A549 (cell line): ENCODE data around the gene GABRD. TPM values are rescaled to one million over a fixed set of nuclear protein-coding genes. Genes with fewer than 3 reads are reported as not detected.

Source experiments
- ATAC-seq, 2 experiments: fragments of 200-7000 bp in 1 of 2; fragments of >200 bp in 1 of 2; cut with Nextera tagmentation in 1 of 2; cut with Tn5 transposase in 1 of 2; 3 replicates each; pipeline versions ENCODE4 v1.8.0 to v1.9.1; 2018 to 2020; ENCODE audit warnings: mild to moderate bottlenecking in 1 of 2, moderate library complexity in 1 of 2
- CTCF ChIA-PET: fragments of 300-600 bp; sonication (Branson Sonifier 250); formaldehyde crosslinking; extraction: SDS; loops from one replicate; lab custom pipeline; 2021; ENCODE audit warnings: antibody characterized with exemption, inconsistent platforms; lab: Yijun Ruan, JAX
- POLR2A ChIA-PET: fragments of 350-600 bp; formaldehyde crosslinking; extraction: SDS; loops from one replicate; lab custom pipeline; 2021; ENCODE audit warnings: antibody characterized with exemption, inconsistent platforms; lab: Yijun Ruan, JAX
- DNase-seq, 2 experiments: peaks; one replicate each; pipeline versions ENCODE4 v3.0.0 to v3.0.0-alpha.2; 2011 to 2016; ENCODE audit warnings: low read depth in 1 of 2, low spot score in 1 of 2
- FAIRE-seq: peaks from 2 replicates; lab custom pipeline; 2011; peaks lifted over from hg19 to GRCh38; lab: Jason Lieb, UNC
- H3K27ac ChIP-seq, 2 experiments: fragments of >200 bp; sonication (Bioruptor Twin); formaldehyde crosslinking; 3 replicates each; pipeline ENCODE4 v1.5.1; 2016 to 2017
- H3K4me1 ChIP-seq: fragments of >200 bp; sonication (Bioruptor Twin); formaldehyde crosslinking; 3 replicates; pipeline ENCODE4 v1.6.1; 2016
- H3K4me2 ChIP-seq: fragments of >200 bp; sonication (Bioruptor Twin); formaldehyde crosslinking; 3 replicates; pipeline ENCODE4 v1.6.1; 2016
- H3K4me3 ChIP-seq: fragments of >200 bp; sonication (Bioruptor Twin); formaldehyde crosslinking; 3 replicates; pipeline ENCODE4 v1.5.1; 2016
- H3K9me3 ChIP-seq: fragments of >200 bp; sonication (Bioruptor Twin); formaldehyde crosslinking; 3 replicates; pipeline ENCODE4 v1.6.1; 2016
- CEBPB ChIP-seq, 2 experiments: fragments of >200 bp in 1 of 2; sonication (Bioruptor Twin) in 1 of 2; formaldehyde crosslinking in 1 of 2; IDR thresholded peaks; 2 replicates each; pipeline ENCODE4 v1.6.1; 2012 to 2016
- CHD4 ChIP-seq: fragments of 200-600 bp; sonication (generic); IDR thresholded peaks from 2 replicates; pipeline ENCODE4 v1.6.1; 2016; ENCODE audit warnings: antibody characterized with exemption, mild to moderate bottlenecking, borderline replicate concordance
- ESRRA ChIP-seq: fragments of 150-350 bp; IDR thresholded peaks from 2 replicates; pipeline ENCODE4 v1.6.1; 2014; ENCODE audit warnings: mild to moderate bottlenecking, low read length, borderline replicate concordance
- FOSB ChIP-seq: fragments of 250-450 bp; sonication (Bioruptor Pico); IDR thresholded peaks from 2 replicates; pipeline ENCODE4 v1.5.0; 2020; ENCODE audit warnings: mild to moderate bottlenecking, moderate library complexity
- FOSL2 ChIP-seq, 2 experiments: fragments of 450-650 bp in 1 of 2; fragments of >200 bp in 1 of 2; sonication (Bioruptor Twin) in 1 of 2; formaldehyde crosslinking; IDR thresholded peaks; 2 replicates each; pipeline versions ENCODE4 v1.5.0 to v1.6.1; 2016 to 2020; ENCODE audit warnings: mild to moderate bottlenecking in 1 of 2, moderate library complexity in 1 of 2
- FOXS1 ChIP-seq: fragments of 250-450 bp; sonication (Bioruptor Pico); IDR thresholded peaks from 2 replicates; pipeline ENCODE4 v1.5.0; 2020; ENCODE audit warnings: mild to moderate bottlenecking, moderate library complexity
- HEYL ChIP-seq: fragments of 250-450 bp; sonication (Bioruptor Pico); IDR thresholded peaks from 2 replicates; pipeline ENCODE4 v1.8.0; 2021; ENCODE audit warnings: mild to moderate bottlenecking, moderate library complexity
- HOXA7 ChIP-seq: fragments of 250-450 bp; sonication (Bioruptor Pico); IDR thresholded peaks from 2 replicates; pipeline ENCODE4 v1.5.0; 2020; ENCODE audit warnings: mild to moderate bottlenecking, moderate library complexity
- HOXB5 ChIP-seq: fragments of 250-450 bp; sonication (Bioruptor Pico); IDR thresholded peaks from 2 replicates; pipeline ENCODE4 v1.5.0; 2020; ENCODE audit warnings: mild to moderate bottlenecking, moderate library complexity
- JUN ChIP-seq, 2 experiments: fragments of >200 bp; sonication (Bioruptor Twin); formaldehyde crosslinking; IDR thresholded peaks; 2 replicates in 1 of 2; 3 replicates in 1 of 2; pipeline ENCODE4 v1.6.1; 2016 to 2017
- JUNB ChIP-seq: fragments of >200 bp; sonication (Bioruptor Twin); formaldehyde crosslinking; IDR thresholded peaks from 2 replicates; pipeline ENCODE4 v1.6.1; 2016
- KDM1A ChIP-seq: fragments of 200-600 bp; sonication (generic); IDR thresholded peaks from 2 replicates; pipeline ENCODE4 v1.6.1; 2016; ENCODE audit warnings: low read depth, mild to moderate bottlenecking
- KDM5A ChIP-seq: fragments of 200-600 bp; sonication (generic); IDR thresholded peaks from 2 replicates; pipeline ENCODE4 v1.6.1; 2016; ENCODE audit warnings: antibody characterized with exemption, mild to moderate bottlenecking
- MAFK ChIP-seq: fragments of 450-650 bp; IDR thresholded peaks from 2 replicates; pipeline ENCODE4 v1.6.1; 2014; ENCODE audit not compliant: partially characterized antibody
- MAZ ChIP-seq: fragments of 150-350 bp; IDR thresholded peaks from 2 replicates; pipeline ENCODE4 v1.6.1; 2014; ENCODE audit warnings: antibody characterized with exemption, low read depth, low read length, borderline replicate concordance
- NFE2L2 ChIP-seq: fragments of 150-350 bp; conservative IDR thresholded peaks from 2 replicates; pipeline ENCODE4 v1.6.1; 2014; ENCODE audit warnings: low read length
- NR3C1 ChIP-seq: fragments of >200 bp; sonication (Bioruptor Twin); formaldehyde crosslinking; IDR thresholded peaks from 3 replicates; pipeline ENCODE4 v1.6.1; 2017
- RAD21 ChIP-seq, 2 experiments: fragments of >200 bp in 1 of 2; sonication (Bioruptor Twin) in 1 of 2; formaldehyde crosslinking in 1 of 2; IDR thresholded peaks in 1 of 2; conservative IDR thresholded peaks in 1 of 2; 2 replicates in 1 of 2; 3 replicates in 1 of 2; pipeline ENCODE4 v1.6.1; 2012 to 2018; ENCODE audit warnings: inconsistent platforms in 1 of 2
- RNF2 ChIP-seq: fragments of 200-600 bp; sonication (generic); IDR thresholded peaks from 2 replicates; pipeline ENCODE4 v1.6.1; 2016; ENCODE audit warnings: low read depth, mild to moderate bottlenecking, antibody characterized with exemption, moderate library complexity, borderline replicate concordance
- TFCP2L1 ChIP-seq: fragments of 250-450 bp; sonication (Bioruptor Pico); IDR thresholded peaks from 2 replicates; pipeline ENCODE4 v1.5.0; 2021; ENCODE audit warnings: mild to moderate bottlenecking
- TP53 ChIP-seq: fragments of 250-450 bp; sonication (Bioruptor Pico); IDR thresholded peaks from 2 replicates; pipeline ENCODE4 v1.5.0; 2021; ENCODE audit warnings: mild to moderate bottlenecking, moderate library complexity
- ZC3H11A ChIP-seq: fragments of 450-650 bp; IDR thresholded peaks from 2 replicates; pipeline ENCODE4 v1.6.1; 2014; ENCODE audit warnings: antibody characterized with exemption, mild to moderate bottlenecking
- WGBS: methylation state at CpG from one replicate; pipeline ENCODE4 v1.1.6; 2017; ENCODE audit errors: missing lambda C conversion rate; 5-methylcytosine and 5-hydroxymethylcytosine counted together
- polyA plus RNA-seq, 4 experiments: library from polyadenylated mRNA; depleted of rRNA in 3 of 4; stranded (reverse); fragments of >200 nt; fragmentation: RNase III in 1 of 4; extraction: RNeasy Plus Mini Kit Qiagen cat#74134 plus additional on column Dnase treatment in 1 of 4; gene quantifications; 2 replicates in 3 of 4; 3 replicates in 1 of 4; pipeline ENCODE4 v1.2.3, GENCODE V29; 2011 to 2017
- TF ChIP-seq, protein P1 (sequence below): IDR thresholded peaks from 2 replicates; pipeline ENCODE4 v1.6.1; 2012
- TF ChIP-seq, protein P2 (sequence below): fragments of >200 bp; sonication (Bioruptor Twin); formaldehyde crosslinking; IDR thresholded peaks from 2 replicates; pipeline ENCODE4 v1.6.1; 2016
- TF ChIP-seq, protein P3 (sequence below): IDR thresholded peaks from 2 replicates; pipeline ENCODE4 v1.6.1; 2012; ENCODE audit warnings: low read depth, borderline replicate concordance
- TF ChIP-seq, protein P4 (sequence below): fragments of 250-450 bp; sonication (Bioruptor Pico); IDR thresholded peaks from 2 replicates; pipeline ENCODE4 v1.5.0; 2020; ENCODE audit warnings: low read depth, mild to moderate bottlenecking, moderate library complexity
- TF ChIP-seq, protein P5 (sequence below): fragments of >200 bp; sonication (Bioruptor Twin); formaldehyde crosslinking; IDR thresholded peaks from 3 replicates; pipeline ENCODE4 v1.5.1; 2016

GABRD gene
- polyA plus RNA-seq, 2 of the 4 experiments (the other 2 are of a cell fraction), result 0.12 to 0.52 TPM

DNA sequence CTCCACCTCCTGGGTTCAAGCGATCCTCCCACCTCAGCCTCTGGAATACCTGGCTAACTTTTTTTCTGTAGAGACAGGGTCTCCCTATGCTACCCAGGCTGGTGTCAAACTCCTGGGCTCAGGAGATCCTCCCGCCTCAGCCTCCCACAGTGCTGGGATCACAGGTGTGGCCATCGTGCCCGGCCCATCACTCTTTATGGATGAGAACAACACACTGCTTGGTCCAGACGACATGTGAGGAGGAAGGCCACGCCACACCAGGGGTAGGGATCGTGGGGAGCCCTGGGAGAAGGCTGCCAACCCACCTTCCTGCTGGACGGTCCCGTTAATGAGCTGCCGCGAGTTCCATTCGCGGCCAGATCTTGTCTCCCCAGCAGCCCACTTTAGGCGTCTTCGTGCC lies 5.0 kb upstream of the GABRD start:
- POLR2A ChIA-PET, result no interaction called here
- FAIRE-seq, result no peak
- no peak for ATAC-seq
- no peak for DNase-seq
- Histone ChIP-seq H3K9me3 (no peaks in the 10 kb centered on the region), H3K27ac (no peak overlapping the region), H3K4me3 (no peak overlapping the region), H3K4me1 (0 out of 3 replicates have a peak, but pooled peaks cover 6% of the 10 kb centered on the region), H3K4me2 (no peak overlapping the region)
- WGBS, result 87% methylated on average over 11 of the region's 15 CpGs
- CTCF ChIA-PET, result interaction anchor here (1.3 kb wide), 1 partner anchor 54 kb away, joined by 5 read pairs; no protein-coding TSS in a partner anchor
- no peak for TF ChIP-seq CHD4
- no peak for TF ChIP-seq ESRRA
- no peak for TF ChIP-seq CEBPB (IDR thresholded peaks at IDR 0.05)
- TF ChIP-seq NR3C1, result no peak
- TF ChIP-seq, protein P1, sequence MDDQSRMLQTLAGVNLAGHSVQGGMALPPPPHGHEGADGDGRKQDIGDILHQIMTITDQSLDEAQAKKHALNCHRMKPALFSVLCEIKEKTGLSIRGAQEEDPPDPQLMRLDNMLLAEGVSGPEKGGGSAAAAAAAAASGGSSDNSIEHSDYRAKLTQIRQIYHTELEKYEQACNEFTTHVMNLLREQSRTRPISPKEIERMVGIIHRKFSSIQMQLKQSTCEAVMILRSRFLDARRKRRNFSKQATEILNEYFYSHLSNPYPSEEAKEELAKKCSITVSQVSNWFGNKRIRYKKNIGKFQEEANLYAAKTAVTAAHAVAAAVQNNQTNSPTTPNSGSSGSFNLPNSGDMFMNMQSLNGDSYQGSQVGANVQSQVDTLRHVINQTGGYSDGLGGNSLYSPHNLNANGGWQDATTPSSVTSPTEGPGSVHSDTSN, result no peak
- no peak for TF ChIP-seq TP53
- TF ChIP-seq HOXA7 (CRISPR knock-in tag), result no peak
- no peak for TF ChIP-seq RAD21 (conservative IDR thresholded peaks at IDR 0.05 in 1 of 2, IDR thresholded peaks at IDR 0.05 in 1 of 2)
- no peak for TF ChIP-seq HEYL
- no peak for TF ChIP-seq ZC3H11A
- TF ChIP-seq, protein P2, sequence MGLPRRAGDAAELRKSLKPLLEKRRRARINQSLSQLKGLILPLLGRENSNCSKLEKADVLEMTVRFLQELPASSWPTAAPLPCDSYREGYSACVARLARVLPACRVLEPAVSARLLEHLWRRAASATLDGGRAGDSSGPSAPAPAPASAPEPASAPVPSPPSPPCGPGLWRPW, result no peak
- no peak for TF ChIP-seq MAFK
- TF ChIP-seq, protein P3, sequence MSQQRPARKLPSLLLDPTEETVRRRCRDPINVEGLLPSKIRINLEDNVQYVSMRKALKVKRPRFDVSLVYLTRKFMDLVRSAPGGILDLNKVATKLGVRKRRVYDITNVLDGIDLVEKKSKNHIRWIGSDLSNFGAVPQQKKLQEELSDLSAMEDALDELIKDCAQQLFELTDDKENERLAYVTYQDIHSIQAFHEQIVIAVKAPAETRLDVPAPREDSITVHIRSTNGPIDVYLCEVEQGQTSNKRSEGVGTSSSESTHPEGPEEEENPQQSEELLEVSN, result no peak
- no peak for TF ChIP-seq FOSL2 (IDR thresholded peaks at IDR 0.05)
- TF ChIP-seq FOSL2 (CRISPR knock-in tag; IDR thresholded peaks at IDR 0.05), result no peak
- TF ChIP-seq, protein P4, sequence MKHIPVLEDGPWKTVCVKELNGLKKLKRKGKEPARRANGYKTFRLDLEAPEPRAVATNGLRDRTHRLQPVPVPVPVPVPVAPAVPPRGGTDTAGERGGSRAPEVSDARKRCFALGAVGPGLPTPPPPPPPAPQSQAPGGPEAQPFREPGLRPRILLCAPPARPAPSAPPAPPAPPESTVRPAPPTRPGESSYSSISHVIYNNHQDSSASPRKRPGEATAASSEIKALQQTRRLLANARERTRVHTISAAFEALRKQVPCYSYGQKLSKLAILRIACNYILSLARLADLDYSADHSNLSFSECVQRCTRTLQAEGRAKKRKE (CRISPR knock-in tag), result no peak
- no peak for TF ChIP-seq NFE2L2
- TF ChIP-seq TFCP2L1 (CRISPR knock-in tag), result no peak
- TF ChIP-seq MAZ, result no peak

DNA sequence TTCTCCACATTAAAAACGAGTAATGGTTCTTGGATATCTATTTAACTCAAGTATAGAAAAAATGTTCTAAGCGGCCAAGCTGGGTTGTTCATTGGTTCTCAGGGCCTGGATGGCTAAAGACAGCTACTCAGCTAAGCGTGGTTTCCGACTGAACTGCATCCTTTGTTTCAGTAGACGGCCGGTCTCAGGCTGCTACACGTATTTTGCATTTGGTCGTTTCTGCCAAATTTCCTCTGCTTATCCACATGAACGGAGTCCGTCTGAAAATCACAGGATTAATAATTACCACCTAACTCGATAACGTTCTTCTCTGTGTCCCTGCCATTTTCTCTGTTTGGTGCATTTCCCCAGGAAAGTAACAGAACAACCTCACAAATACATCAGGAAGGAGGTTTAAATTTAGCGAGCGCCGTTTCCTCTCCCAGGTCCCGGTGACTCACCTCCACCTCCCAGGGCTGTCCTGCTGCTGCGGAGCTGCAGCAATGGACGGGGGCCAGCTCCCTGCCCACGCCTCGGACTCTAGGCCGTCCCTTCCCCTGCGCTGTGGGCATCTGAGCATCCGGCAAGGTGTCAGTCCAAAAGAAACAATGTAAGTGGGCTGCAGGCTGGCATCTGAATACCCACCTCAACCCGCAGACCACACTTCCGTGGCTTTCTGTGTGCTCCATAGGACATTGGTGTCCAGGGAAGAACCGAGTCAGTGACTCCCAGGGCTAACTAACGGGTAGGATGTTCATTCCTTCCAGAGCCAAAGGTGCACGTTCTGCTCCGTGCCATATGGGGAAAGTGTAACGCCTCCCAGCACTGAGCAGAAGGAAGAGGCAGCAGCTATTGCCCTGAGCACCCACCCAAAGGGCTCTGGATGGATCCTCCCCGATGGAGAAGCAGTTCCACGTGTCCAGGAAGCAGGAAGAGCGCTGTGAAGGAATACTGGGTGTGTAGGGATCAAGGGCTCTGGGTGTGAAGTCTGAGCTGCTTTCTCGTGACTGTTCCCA lies 4.1 kb upstream of the GABRD start:
- no peak overlapping the region for H3K27ac ChIP-seq
- 43% methylated on average over 34 of the region's 34 CpGs for WGBS
- TF ChIP-seq RNF2 (no peak), JUN (IDR thresholded peaks at IDR 0.05) (no peak), HOXB5 (no peak), KDM1A (no peak), FOXS1 (CRISPR knock-in tag) (no peak), NFE2L2 (no peak), FOSB (CRISPR knock-in tag) (no peak), CHD4 (no peak), MAFK (no peak), CEBPB (IDR thresholded peaks at IDR 0.05) (no peak), KDM5A (no peak), JUNB (no peak)
- TF ChIP-seq, protein P3, result no peak
- TF ChIP-seq, protein P2, result no peak
- TF ChIP-seq, protein P5, sequence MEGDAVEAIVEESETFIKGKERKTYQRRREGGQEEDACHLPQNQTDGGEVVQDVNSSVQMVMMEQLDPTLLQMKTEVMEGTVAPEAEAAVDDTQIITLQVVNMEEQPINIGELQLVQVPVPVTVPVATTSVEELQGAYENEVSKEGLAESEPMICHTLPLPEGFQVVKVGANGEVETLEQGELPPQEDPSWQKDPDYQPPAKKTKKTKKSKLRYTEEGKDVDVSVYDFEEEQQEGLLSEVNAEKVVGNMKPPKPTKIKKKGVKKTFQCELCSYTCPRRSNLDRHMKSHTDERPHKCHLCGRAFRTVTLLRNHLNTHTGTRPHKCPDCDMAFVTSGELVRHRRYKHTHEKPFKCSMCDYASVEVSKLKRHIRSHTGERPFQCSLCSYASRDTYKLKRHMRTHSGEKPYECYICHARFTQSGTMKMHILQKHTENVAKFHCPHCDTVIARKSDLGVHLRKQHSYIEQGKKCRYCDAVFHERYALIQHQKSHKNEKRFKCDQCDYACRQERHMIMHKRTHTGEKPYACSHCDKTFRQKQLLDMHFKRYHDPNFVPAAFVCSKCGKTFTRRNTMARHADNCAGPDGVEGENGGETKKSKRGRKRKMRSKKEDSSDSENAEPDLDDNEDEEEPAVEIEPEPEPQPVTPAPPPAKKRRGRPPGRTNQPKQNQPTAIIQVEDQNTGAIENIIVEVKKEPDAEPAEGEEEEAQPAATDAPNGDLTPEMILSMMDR, result no peak
- H3K4me3 ChIP-seq, result no peak overlapping the region
- CTCF ChIA-PET, result interaction anchor here (0.9 to 1.3 kb wide), 2 partner anchors 30 to 54 kb away, joined by 5 read pairs; no protein-coding TSS in a partner anchor
- DNase-seq (peak in 1 of 2 experiments; percentile 35), FAIRE-seq (no peak), ATAC-seq (peak; percentile 52 to 65; a peak in 4 of 6 replicates)
- H3K9me3 ChIP-seq, result no peaks in the 10 kb centered on the region
- H3K4me2 ChIP-seq, result peak overlapping the region; percentile 31
- POLR2A ChIA-PET, result no interaction called here
- 0 out of 3 replicates have a peak, but pooled peaks cover 6% of the 10 kb centered on the region for H3K4me1 ChIP-seq
